Measurements from ENCODE around the gene PLVAP. TPM values are rescaled to one million over a fixed set of nuclear protein-coding genes. Genes with fewer than 3 reads are reported as not detected.

PLVAP gene
- polyA plus RNA-seq, 1 donor: 40.7 TPM

DNA sequence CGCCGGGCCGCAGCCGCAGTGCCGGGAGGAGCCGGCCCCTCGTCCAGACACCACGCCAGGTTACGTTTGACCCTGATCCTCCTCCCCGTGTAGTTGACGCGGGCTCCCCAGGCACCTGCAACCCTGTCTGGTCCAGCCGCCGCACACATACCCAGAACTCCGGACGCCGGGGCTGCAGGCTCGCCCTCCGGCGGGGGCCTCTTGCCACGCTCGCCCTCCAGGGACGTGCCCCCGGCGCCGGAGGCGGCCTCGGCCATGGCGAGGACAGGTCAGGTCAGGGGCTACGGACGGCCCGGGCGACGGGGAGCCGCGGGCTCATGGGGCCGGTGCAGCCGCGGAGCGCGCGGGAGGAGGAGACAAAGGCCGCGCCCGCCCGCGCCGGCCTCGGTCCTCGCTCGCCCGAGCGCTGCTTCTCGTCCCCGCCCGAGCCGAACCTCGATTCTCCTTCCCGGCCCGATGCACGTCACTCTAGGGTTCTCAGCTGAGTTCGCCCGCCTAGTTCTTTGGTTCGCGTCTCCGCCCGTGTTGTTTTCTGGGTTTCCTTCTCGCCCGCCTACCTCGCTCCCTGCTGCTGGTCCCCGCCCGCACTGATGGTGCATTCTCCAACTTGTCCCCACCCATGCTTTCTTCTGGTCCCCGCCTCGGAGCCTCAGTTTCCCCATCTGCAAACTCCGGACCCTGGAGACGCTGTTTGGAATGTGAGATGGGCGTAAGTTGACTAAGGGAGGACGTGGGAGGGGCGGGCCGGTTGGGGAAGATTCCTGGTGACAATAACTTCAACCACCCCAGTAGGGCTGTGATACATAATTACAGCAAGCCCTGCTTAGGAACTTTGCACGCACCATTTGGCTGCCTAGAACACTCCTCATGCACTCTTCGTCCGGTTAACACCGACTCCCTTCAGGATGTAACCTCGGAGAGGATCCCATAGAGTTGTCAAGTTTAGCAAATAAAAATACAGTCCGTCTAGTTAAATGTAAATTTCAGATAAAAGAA is 42.4 kb downstream of the PLVAP start, which contains the start of gene ANO8:
ANO8 (minus strand) TSS at position 442 of the 996 bp plus-strand sequence; CDS start at position 257, 185 bp downstream.
- DNase-seq (ENCODE audit: low read depth): peak; percentile 93

DNA sequence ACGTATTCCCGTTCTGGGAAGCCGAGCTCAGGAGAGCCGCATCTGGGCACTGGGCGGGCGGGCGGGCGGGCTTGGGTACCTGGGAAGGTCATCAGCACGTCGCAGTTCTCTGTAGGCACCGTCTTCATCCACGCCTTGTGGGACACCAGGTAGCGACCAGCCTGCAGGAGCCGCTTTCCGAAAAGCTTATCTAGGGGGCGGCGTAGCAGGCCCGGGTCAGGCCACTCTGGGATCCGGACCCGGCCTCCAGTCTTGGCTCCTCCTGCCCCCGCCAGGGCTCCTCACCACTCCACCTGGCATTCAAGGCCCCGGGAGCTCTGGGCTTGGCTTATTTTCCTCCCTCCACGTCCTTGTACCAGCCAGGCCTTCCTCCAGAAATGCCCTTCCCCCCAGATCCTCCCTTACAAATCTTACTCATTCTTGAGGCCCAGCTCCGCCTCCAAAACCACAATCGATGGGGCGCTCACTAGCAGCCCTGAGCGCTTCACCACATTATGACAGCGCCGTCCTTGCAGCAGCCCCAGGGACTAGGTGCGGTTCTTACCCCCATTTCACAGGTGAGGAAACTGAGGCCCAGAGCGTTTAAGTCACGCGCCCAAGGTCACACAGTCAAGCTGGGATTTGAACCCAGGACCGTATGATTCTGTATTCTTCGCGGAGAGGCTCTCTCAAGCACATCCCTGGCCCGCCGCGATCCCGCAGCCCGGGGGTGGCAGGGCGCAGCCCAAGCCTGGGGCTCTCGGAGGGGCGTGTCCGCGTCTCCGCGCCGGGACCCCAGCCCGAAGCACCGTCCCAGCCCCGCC is 43.3 kb downstream of the PLVAP start:
- no peak for DNase-seq (ENCODE audit: low read depth)

DNA sequence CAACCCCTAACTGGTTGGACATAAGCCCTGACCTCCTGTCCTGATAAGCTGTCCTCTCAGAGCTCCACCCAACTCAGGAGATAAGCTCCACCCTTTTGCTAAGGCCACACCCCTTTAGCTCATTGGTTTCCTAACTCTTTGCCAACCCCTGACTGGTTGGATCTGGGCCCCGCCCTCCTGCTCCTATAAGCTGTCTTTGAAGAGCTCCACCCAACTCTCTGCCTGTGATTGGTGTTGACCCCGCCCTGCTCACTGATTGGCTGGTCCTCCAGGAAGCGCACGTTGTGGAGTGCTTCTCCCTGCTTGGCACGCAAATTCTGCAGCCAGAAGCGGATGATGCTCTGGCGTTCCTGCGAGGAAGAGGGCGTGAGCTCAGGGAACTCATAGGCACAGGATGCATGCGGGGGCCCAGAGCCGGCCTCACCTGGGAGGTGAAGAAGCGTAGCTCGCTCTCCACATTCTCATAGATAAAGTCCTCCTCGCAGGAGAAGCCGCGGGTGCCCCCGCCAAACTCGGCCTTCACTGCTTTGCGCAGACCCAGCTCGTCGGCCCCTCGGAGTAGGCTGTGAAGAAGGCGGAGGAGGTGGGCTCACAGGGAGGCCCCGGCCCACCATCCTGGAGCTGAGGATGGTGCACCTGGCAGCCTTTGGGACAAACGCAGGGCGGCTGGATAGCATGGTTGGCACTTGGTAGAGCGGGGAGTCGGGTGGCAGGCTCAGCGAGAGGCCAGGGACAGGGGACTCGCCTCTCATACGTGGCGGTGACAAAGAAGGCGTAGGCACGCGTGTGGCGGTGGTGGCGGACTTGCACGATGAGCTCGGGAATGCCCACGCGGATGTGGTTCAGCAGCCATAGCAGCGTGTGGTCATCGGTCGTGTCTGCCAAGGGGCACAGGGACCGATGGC is 44.2 kb downstream of the PLVAP start:
- DNase-seq (ENCODE audit: low read depth): no peak

DNA sequence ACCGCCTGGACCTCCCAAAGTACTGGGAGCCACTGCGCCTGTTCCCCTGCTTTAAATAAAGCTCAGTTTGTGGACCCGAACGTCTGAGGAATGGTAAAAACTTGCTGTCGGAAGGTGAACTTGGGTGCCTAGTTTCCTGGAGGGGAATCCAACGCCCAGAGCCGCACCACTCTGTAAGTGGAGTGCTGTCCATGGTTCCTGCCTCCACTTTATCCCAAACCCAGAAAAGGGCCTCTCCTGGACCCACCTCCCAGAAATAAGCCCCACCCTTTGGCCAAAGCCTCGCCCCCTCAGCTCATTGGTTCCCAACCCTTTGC is 44.8 kb downstream of the PLVAP start:
- DNase-seq (ENCODE audit: low read depth): no peak

DNA sequence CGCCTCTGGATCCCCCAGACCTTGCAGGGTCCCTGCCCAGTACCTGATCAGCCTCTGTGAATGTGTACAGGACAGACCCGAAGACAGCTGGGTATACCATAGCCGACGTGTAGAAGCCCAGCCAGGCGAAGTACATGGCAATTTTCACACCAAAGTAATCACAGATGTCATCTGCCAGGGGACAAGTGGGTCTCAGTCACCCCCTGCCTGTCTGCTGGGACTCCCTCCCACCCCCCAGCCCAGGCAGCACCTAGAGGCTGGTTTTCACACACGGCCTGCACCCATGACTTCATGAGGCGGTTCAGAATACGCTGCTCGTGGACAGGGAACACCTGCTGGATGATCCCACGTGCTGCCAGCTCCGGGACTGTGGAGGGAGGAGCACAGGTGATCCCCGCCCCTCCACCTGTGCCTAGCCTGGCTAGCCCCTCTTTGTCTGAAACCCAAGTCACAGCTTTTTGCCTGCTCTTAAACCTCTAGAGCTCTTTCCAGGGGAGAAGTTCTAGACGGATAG is 46.0 kb downstream of the PLVAP start:
- no peak for DNase-seq (ENCODE audit: low read depth)

DNA sequence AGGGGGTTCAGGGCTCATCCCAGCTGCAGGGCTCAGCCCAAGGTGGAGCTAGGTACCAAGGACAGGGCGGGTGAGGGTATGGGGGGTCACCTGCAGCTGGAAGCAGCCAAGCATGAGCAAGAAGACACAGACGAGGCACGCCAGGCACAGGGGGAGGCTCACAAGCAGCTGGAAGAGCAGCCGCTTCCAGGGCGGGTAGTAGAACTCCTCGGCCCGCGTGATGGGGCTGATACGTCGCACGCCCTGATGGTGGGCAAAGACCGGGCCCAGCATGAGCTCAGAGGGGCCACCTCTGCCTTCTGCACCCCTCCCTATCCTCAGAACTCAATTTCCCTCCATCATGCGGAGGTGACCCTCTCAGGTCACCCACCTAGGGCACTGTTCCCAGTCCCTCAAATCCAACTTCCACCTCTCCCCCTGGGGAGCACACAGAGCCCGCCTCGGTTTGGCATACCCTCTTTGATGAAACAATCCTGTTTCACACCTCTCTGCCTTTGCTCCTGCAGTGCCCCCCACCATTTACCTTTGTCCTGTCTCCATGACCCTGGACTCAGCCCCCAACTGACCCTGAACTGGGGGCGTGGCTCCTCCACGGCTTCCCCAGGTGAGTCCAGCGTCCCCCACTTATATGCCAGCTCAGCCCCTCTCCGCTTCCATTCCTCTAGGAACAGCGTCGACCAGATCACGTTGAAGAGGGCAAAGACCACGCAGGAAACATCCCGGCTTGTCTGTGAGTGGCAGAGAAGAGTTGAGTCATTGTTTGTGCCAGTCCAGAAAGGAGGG is 46.7 kb downstream of the PLVAP start:
- DNase-seq (ENCODE audit: low read depth): no peak

DNA sequence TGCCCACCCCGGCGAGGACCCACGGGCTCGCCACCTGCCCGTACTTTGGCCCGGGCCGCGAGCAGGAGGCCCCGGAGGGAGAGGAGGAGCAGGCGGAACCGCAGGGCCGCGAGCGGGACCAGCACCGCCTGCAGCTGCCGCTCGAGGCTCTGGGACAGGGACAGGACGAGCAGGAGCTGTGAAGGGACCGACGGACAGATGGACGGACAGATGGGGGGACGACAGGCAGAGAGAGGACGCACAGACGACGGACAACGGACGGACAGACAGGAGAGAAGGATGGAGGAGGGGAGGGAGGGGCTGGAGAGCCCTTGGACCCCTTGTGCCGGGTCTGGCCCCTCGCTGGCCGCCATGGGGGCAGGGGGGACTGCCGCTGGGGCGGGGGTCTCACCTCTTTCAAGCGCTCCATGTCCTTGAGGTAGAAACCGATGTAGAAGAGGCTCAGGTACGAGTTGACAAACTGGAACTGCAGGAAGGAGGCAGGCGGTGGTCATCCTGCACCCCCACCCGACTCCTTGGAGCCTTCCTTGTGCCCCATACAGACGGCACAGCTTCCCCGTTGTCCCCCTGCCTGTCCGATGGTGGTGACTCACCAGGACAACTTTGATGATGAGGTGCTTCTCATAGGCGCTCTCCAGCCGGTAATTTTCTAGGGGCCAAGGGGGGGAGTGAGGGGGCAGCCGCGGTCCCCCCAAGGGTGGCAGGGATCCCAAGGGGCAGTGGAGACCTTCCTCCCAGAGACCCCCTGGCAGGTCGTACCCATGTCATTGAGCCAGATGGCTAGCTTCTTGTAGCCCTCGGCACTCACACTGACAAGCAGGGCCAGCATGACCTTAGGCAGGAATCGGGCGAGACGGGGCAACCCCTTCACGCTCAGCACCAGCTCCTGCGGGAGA is 47.5 kb downstream of the PLVAP start:
- DNase-seq (ENCODE audit: low read depth): no peak

DNA sequence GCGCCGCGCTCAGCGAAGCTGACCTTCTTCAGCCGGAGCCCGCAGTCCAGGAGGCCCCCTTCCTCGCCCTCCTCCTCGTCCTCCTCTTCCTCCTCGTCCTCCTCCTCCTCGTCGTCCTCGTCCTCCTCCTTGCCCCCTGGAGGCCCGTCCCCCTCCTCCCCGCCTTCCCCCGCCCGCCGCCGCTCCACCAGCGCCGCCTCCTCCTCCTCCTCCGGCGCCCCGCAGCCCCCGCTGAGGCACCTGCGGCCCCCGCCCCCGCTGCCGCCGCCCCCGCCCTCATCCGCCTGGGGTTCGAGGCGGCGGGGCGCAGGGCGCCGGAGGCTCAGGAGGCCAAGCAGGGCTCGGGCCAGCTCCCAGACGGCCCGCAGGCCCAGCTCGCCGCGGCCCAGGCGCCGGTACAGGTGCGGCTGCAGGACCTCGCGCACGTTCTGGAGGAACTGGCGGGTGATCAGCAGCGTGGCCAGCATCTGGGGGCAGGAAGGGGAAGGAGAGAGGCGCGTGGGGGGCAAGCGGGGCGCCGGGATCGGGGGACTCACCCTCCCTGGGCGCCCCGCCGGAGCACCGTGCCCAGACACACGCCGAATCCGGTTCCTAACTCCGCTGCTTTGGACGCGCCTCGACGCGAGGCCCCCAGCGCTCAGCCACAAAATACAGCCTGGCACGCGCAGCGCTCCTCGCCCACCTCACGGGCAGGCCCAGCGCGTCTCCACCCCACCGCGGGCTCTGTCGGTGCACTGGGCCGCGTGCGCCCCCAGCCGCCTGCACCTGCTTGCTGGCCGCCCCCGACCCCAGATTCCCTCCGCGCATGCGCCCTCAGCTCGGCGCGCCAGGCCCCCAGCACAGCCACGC is 48.4 kb downstream of the PLVAP start:
- DNase-seq (ENCODE audit: low read depth): no peak

DNA sequence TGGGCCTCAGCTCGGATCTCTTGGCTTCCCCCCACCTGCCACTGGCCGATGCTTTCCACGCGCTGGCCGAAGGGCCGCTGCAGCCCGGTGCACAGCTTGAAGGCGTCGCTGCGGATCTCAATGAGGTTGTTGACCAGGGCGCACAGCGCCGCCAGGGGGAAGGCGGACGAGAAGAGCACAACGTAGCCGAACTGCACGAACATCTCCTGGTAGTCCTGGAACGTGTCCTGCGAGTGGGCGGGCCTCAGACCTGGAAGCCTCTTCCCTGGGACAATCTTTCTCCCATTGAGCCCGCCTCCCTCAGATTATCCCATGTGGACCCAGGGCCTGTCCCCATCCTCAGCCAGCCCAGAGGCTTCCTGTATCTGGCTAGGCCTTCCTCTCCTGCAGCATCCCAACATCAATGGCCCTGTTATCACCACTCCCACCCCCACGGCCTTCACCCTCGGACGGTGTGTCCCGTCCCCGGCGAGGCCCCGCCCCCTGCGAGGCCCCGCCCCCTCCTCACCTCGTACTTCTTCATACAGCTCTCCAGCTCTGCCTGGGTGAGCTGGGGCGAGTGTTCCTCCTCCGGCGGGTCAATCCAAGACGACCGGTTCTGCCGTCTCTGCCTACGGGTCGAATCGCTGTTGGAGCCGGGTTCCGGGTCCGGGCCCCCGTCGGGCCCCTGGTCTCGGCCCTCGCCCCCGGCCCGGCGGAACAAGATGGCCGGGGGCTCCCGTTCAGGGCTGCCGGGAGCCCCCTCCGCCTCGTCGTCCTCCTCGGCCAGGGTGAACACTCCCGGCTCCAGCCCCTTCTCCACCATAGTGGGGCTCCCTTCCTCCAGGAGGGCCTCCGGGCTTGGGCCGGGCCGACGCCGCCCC is 49.3 kb downstream of the PLVAP start:
- no peak for DNase-seq (ENCODE audit: low read depth)

DNA sequence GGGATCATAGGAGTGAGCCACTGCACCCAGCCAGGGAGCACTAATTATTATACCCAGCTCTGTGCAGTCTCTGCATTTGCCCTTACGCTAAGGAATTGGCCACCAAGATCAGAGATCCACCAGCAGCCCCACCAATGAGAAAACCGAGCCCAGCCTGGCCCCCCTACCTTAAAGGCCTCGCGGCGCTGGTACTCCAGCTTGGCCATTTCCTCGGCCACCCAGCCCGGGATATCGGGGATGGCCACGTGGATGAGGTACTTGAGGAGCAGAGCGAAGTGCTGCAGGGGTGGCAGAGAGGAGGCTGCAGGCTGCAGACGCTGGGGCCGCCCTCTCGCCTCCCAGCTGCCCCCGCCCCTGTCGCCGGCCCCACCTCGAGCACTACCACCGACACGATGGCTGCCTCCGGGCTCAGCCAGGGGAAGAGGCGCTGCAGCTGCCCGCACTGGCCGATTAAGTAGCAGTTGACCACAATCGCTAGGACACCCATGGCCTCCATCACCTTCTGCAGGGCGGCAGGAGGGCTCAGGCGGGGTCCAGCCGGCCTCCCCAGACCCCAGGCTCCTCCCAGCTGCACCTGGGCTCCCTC is 50.0 kb downstream of the PLVAP start:
- DNase-seq (ENCODE audit: low read depth): no peak

DNA sequence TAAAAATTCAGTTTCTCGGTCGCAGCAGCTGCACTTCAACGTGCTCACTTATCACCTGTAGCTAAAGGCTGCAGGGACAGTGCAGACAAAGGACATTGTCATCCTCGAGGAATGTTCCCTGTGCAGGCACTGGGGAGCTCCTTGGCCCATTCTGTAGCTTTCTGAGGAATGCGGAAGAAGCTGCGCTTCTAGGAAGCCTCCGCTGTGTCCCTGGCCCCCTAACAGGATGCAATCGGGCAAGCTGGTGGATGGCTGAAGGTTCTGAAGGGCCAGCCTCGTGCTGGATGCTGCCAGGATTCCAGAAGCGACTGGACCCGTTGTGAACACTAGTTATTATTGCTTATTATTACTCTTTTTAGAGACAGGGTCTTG is 50.6 kb downstream of the PLVAP start:
- no peak for DNase-seq (ENCODE audit: low read depth)

DNA sequence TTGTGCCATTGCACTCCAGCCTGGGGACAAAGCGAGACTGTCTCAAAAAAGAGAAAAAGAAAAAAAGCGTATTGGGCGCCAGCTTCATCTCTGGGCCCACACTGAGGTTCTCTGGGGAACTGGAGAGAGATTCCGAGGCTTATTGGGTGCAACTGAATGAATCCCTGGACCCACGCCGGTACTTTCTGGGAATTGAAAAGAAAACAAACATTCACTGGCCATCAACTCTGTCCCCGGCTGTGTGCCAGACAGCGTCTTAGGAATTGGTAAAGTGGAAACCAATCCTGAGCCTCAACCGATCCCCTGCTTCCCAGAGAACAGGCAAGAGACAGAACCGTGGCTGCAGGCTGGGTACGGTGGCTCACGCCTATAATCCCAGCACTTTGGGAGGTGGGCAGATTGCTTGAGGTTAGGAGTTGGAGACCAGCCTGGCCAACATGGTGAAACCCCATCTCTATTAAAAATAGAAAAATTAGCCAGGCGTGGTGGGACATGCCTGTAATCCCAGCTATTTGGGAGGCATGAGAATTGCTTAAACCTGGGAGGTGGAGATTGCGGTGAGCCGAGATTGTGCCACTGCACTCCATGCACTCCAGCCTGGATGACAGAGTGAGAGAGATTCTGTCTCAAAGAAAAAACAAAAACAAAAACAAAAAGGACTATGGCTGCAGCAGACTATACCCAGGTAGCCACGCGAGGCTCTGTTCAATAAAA is 51.1 kb downstream of the PLVAP start:
- no peak for DNase-seq (ENCODE audit: low read depth)

DNA sequence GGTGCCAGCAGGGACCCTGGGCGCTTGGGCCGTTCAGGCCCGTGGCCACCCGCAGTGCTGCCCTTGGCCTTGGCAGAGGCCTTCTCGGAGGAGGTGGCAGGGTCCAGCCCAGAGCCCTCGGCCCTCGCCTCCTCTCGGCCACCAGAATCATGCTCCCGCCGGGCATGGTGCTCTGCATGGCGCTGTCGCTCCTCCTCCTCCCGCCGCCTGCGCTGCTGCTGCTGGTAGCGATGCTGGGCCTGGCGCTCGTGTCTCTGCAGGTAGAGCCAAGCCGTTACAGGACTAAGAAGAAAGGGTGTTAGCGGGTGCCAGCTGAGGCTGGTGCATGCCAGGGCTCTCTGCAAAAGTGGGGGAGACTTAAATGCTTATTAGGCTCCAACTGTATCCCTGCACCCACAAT is 52.0 kb downstream of the PLVAP start:
- no peak for DNase-seq (ENCODE audit: low read depth)

DNA sequence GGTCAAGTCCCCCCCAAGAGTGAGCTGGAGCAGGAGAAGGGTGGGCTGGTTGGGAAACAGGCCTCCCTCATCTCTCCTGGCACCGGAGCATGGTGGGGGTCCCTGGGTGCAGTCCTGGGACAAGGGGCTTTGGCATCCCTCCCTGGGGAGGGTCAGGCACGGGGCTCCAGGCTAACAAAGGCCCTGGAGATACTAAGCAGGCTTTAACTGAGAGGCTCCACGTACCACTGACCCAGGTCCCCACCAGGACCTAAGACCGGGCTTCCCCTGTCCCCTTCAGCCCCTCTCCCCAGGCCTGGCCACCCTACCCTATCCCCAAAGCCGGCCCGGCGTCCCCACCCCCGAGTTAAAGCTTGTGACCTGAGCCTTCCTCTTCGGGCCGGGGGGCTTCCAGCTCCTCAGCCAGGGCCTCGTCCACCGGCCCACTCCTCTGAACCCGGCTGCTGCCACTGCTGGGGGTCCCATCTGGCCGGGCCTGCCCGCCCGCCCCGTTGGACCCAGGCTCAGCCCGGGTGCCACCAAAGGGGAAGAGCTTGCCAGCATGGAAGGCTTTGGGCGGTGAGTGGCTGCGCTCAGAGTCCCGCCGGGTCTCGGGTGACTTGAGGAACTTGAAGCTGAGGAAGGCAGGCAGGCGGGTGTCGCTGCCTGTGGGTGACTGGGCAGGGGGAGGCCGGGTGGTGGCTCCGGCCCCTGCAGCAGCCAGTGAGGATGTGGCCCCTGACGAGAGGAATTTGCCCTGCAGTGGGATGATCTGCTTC is 52.6 kb downstream of the PLVAP start:
- DNase-seq (ENCODE audit: low read depth): no peak

DNA sequence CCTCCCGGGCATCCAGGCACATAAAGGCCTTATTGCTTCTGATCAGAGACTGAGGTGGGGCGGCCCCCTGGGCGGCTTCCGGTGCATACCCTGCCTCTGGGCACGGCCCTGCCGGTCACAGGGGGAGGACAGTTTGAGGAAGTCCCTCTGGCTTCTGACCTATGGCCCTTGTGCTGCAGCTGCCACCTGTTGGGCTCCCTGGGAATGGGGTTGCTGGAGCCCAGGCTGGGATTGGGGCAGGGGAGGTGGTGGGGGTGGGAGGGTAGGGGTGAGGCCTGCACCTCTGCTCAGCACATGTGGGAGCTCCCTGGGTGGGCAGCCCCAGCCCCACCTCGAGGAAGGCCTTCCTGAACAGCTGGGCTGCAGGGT is 53.2 kb downstream of the PLVAP start:
- no peak for DNase-seq (ENCODE audit: low read depth)

Measured in forelimb muscle (tissue), 1 donor.